GM19395 (cell line): ENCODE results near the gene ZNF221.
A peak's percentile ranks its signal among the peaks of the same experiment; 100 is the strongest.
"Not testable (repeated sequence)": the region's sequence is repeated elsewhere in the genome, so short reads cannot be mapped to it uniquely, and the experiment has no call there.

Experiments used
- ATAC-seq: cut with Tn5 transposase; IDR thresholded peaks from one replicate; pipeline ENCODE4 v1.9.1; 2021; ENCODE audit warnings: mild to moderate bottlenecking, moderate library complexity; ENCODE audit not compliant: unreplicated experiment

ZNF221 gene

DNA sequence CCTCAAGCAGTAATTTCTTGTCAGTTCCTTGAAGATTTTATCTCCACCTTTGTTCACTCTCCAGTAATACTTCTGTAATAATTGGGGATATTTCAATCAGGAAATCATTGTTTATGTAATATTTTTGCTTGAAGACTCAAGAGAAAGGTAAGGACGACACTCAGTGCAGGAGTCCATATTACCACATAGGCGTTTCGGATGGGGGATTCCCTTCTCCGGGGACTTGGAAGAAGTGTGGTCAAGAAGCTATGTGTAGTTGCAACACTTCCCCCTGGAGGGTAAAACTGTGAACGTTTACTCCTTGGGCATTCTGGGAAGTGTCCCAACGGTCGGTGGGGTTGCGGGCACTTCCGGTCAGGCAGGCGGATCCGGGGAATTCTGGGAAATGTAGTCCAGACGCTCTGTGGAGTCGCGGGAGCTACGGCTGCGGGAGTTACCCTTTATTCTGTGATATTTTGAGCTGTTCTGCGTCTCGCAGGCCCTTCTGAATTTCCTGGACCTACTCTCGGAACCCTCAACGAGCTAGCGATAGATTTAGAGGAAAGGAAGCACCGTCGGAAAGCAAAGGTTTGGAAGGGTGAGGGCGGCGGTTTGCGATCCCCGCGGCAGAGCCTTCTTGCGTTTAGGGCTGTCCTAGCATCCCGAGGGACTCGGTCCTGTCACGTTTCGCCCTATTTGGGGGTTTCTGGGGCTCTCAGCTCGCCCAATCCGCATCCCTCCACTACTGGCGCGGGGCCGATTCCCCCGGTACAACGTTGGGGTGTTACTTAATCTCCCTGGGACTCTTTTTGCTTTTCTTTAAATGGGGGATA, at the start of gene ZNF221:
TSS of gene ZNF221 (plus strand) at position 395 of the 812 bp plus-strand sequence. CDS start 11,499 bp downstream, outside the sequence.
- ATAC-seq, result peak; percentile 90

DNA sequence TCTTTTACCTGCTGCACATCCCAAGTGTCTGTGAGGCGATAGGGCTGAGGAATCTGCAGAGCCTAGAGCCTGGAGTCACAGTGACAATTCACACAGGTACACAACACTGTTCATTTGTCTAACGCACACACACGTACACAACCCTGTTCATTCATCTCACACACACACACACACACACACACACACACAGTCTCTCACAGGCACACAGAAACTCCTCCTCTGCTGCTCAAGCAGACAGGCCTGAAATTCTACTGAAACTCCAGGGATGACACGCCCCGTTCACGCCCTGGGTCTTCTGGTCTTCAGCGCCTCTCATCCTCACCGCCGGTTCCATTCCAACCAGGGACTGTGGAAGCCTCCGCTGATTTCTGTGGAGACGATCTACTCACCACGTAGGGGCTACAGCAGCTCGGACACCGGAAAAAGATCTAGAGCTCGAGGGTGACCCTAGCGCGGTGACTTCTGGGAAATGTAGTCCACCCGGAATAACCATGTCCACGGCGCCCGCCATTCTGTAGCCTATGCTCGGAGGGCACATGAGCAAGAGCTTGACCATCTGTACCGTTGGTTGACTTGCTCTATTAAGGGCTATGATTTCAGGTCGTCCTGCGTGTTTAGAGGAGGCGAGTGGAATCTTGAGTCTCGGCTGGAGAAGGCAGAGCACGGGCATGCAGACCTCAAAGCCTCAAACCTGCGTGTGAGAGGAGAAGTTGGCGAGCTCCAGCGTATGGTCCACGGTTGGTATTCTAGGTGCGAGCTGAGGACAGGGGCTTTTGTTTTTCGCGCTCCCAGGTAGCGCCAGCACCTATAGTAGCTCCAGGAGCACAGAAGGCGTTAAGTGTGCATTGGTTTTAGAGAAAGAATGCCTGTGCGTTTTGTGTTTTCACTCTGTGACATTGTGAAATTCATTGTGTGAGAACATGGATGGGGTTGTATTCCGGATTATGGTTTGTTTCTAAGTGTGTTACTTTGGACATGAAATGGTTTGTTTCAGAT, 49.3 kb upstream of the ZNF221 start:
- ATAC-seq, result peak; percentile 84

DNA sequence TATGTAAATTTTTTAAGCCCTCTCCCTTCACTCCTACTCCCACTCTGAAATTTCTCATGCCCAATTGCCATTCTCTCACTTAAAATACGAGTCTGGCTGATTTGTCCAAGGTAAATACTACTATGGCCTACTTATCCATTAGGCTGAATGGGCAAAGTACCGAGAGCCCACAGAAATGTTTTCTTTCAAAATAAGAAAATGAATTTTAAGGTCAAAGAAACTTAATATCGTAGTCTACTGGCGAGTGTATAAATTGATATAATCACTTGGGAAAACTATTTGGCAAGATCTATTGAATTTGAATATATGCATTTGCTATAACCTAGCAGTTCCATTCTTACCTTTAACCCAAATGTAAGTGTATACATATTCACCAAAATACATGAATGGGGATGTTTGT, 48.6 kb upstream of the ZNF221 start:
- ATAC-seq, result no peak

- no peak for ATAC-seq
These were observed 45.1 kb upstream of the ZNF221 start for GRCh38 chr19:43905897-43906296.

- ATAC-seq, result no peak
These were observed 44.3 kb upstream of the ZNF221 start for GRCh38 chr19:43906774-43907173.

GRCh38 chr19:43908659-43909058, 42.4 kb upstream of the ZNF221 start:
- ATAC-seq, result no peak

DNA sequence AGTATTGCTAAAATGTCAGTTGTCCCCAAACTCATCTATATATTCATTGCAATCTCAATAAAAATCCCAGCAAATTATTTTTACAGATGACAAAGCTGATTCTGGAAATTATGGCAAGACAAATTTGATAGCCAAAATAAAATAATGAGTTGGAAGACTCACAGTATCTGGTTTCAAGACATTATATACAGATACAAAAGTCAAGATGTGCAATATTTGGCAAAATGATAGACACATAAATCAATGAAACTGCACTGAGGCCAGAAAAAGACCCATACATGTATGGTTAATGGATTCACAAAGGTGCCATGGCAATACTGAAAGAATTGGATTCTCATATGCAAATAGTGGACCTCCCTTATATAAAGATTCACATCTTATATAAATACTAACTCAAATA, 40.1 kb upstream of the ZNF221 start:
- no peak for ATAC-seq

- no peak for ATAC-seq
These were observed 37.6 kb upstream of the ZNF221 start for GRCh38 chr19:43913383-43913782.

DNA sequence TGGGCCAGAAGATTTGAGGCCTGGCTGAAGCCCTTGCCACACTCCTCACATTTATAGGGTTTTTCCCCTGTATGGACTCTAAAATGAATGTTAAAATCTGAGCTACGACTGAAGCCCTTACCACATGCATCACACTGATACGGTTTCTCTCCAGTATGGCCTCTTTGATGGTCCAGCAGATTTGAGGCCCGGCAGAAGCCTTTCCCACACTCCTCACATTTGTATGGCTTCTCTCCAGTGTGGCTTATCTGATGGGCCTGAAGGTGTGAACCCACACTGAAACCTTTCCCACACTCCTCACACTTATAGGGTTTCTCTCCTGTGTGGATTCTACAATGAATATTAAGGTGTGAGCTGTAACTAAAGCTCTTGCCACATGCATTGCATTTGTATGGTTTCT, 37.0 kb upstream of the ZNF221 start:
- ATAC-seq, result no peak

GRCh38 chr19:43923875-43924274, 27.2 kb upstream of the ZNF221 start:
- ATAC-seq, result no peak

DNA sequence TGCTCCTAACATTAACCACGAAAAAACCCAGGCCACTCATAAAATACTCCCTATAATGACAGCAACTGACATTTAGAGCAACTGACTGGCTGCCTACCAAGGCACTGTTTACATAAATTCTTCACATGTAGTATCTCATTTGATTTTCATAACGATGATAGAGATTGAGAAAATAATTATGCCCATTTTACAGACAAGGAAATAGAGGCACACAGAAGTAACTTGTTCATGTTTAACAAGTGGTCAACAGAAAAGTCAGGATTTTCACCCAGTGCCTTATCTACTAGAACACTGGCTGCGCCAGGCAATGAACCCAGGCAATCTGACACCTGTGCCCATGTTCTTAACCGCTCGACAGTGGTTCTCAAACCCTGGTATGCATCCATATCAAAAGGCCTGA, 22.2 kb upstream of the ZNF221 start:
- no peak for ATAC-seq

GRCh38 chr19:43934055-43934984, 16.7 kb upstream of the ZNF221 start:
- ATAC-seq, result no peak

DNA sequence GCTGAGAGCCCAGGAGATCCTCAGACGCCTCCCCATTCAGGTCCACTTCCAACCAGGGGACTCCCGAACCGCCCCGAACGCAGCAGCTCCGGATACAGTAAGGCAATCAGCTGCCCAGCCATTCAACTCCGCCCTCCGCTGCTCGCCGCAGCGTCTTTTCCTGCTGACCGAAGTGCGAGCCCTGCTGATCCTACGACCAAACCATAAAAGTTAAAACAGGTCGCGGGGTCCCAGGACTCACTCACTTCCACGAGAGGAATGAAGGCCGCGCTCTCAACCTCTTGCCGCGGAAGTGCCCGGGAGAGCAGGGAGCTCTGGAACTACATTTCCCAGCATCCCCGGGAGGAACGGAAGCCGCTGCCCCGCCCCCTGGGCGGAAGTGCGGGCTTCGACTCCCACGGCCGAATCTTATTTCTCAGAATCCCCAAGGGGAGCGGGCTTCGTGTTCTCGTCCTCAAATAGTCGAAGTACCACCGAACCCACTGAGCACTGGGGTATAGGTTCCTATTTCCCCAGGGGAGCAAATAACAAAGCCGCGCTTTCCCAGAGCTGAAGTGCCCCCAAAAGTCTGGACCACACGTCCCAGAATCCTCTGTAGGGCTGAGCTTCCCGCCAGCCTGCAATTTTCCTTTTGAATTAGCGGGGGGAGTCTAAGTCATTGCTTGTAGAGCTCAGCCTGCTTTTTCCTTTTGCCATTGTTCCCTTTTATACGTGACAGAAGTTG, 15.9 kb upstream of the ZNF221 start, which contains the start of gene ZNF45:
TSS of gene ZNF45 (minus strand) at position 298 of the 724 bp plus-strand sequence. CDS start 13,097 bp downstream, outside the sequence.
- ATAC-seq, result peak; percentile 95

DNA sequence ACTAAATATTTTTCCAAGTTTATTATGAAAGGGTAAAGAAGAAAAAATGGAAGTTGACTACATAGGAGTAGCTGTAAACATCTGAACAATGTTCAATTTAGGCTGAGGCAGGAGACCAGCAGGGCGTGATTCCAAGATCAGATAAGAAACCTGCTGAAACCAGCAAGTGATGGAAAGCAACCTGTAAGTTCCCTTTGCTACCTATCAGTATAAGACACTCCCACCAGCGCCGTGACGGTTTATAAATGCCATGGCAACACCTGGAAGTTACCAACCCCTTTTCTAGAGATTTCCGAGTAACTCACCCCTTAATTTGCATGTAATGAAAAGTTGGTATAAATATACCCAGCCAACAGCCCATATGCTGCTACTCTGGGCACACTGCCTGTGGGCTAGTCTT, 14.8 kb upstream of the ZNF221 start:
- no peak for ATAC-seq

DNA sequence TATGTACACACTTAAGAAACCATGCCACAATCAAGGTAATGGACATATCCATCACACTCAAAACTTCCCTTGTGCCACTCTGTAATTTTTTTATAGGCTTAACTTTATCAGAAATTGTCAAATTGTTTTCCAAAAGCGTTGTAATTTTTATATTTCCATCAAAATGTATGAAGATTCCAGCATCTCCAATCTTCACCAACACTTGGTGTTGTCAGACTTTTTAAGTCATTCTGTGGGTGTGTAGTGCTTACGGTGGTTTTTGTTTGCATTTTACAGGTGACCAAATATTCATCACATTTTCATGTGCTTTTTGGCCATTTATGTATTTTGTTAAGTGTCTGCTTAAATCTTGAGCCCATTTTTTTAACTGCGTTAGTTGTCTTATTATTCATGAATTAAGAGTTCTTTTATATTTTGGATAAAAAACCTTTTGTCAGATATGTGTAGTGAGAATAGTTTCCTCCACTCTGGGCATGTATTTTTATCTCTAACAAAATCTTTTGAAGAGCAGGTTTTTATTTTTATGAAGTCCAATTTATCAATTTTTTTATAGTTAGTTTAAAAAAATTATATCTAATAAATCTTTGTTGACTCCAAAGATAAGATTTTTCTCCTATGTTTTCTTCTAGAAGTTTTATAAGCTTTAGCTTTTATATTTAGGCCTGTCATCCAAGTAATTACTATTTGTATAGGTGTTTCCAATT, 11.3 kb upstream of the ZNF221 start:
- ATAC-seq, result no peak

DNA sequence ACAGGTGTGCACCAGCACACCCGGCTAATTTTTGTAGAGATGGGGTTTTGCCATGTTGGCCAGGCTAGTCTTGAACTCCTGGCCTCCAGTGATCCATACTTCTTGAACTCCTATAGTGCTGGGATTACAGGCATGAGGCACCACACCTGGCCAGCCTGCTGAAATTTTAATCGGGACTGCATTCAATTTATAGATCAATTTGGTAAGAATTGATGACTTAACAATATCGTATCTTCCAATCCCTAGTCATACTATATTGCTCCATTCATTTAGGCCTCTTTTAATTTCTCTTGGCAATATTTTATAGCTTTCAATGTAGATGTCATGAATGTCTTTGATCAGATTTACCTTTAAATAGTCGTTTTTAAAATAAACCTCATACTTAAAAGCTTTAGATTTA, 10.3 kb upstream of the ZNF221 start:
- no peak for ATAC-seq

GRCh38 chr19:43941209-43941608, 9.8 kb upstream of the ZNF221 start:
- no peak for ATAC-seq

DNA sequence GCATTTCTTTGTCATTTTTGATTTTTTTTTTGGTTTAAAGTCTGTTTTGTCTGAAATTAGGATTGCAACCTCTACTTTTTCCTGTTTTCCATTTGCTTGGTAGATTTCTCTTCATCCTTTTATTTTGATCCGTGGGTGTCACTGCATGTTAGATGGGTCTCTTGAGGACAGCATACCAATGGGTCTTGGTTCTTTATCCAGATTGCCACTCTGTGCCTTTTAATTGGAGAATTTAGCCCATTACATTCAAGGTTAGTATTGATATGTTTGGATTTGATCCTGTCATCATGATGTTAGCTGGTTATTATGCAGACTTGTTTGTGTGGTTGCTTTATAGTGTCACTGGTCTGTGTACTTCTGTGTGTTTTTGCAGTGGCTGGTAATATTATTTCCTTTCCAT, 3.6 kb upstream of the ZNF221 start:
- not testable (repeated sequence) for ATAC-seq

DNA sequence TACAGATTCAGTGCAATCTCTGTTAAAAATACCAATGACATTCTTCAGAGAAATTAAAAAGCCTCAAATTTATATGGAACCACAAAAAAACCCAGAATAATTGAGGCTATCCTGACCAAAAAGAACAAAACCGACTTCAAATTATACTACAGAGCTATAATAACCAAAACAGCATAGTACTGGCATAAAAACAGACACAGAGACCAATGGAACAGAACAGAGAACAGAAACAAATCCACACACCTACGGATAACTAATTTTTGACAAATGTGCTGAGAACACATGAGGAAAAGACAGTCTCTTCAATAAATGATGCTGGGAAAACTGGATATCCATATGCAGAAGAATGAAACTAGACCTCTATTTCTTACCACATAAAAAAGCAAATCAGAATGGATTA, 1.2 kb upstream of the ZNF221 start:
- ATAC-seq, result not testable (repeated sequence)
